H9 (cell line): ENCODE results near the gene RPS21. TPM values are rescaled to one million over a fixed set of nuclear protein-coding genes. Genes with fewer than 3 reads are reported as not detected.

ENCODE experiments used
- DNase-seq: peaks from one replicate; pipeline ENCODE4 v3.0.0-alpha.2; 2017
- H2AFZ ChIP-seq: one replicate; pipeline ENCODE4 v1.6.1; 2013; ENCODE audit warnings: mild to moderate bottlenecking, low read length, control low read depth, moderate library complexity
- H2AK5ac ChIP-seq: 2 replicates; pipeline ENCODE4 v1.6.1; 2013; ENCODE audit warnings: low read length, control low read depth, mixed read lengths; ENCODE audit not compliant: insufficient read length
- H2BK120ac ChIP-seq: one replicate; pipeline ENCODE4 v1.6.1; 2013; ENCODE audit warnings: low read depth, mild to moderate bottlenecking, low read length, control low read depth, inconsistent platforms; ENCODE audit not compliant: poor library complexity, severe bottlenecking
- H2BK12ac ChIP-seq: 2 replicates; pipeline ENCODE4 v1.6.1; 2013; ENCODE audit warnings: low read length, control low read depth, mixed read lengths, low read depth; ENCODE audit not compliant: insufficient read length
- H2BK15ac ChIP-seq: 2 replicates; pipeline ENCODE4 v1.6.1; 2013; ENCODE audit warnings: low read depth, low read length, control low read depth
- H2BK20ac ChIP-seq: one replicate; pipeline ENCODE4 v1.6.1; 2013; ENCODE audit warnings: low read depth, mild to moderate bottlenecking, low read length, control low read depth, inconsistent platforms; ENCODE audit not compliant: poor library complexity, severe bottlenecking
- H2BK5ac ChIP-seq: 2 replicates; pipeline ENCODE4 v1.6.1; 2013; ENCODE audit warnings: low read length, control low read depth, mixed read lengths; ENCODE audit not compliant: insufficient read length
- H3K14ac ChIP-seq: 2 replicates; pipeline ENCODE4 v1.6.1; 2013; ENCODE audit warnings: low read length, control low read depth; ENCODE audit not compliant: insufficient read depth
- H3K18ac ChIP-seq: 2 replicates; pipeline ENCODE4 v1.6.1; 2013; ENCODE audit warnings: low read depth, mild to moderate bottlenecking, mixed read lengths, low read length, control low read depth; ENCODE audit not compliant: insufficient read length
- H3K23ac ChIP-seq: 2 replicates; pipeline ENCODE4 v1.6.1; 2013; ENCODE audit warnings: low read length, control low read depth, mixed read lengths, low read depth; ENCODE audit not compliant: insufficient read length
- H3K23me2 ChIP-seq: 2 replicates; pipeline ENCODE4 v1.6.1; 2013; ENCODE audit warnings: low read depth, mild to moderate bottlenecking, mixed read lengths, low read length, control low read depth; ENCODE audit not compliant: insufficient read length, poor library complexity, severe bottlenecking
- H3K27ac ChIP-seq: 2 replicates; pipeline ENCODE4 v1.5.1; 2013; ENCODE audit warnings: low read length, control low read depth, mixed read lengths, low read depth; ENCODE audit not compliant: insufficient read length
- H3K27me3 ChIP-seq: 2 replicates; pipeline ENCODE4 v1.6.1; 2013; ENCODE audit warnings: low read length, control low read depth, inconsistent platforms; ENCODE audit not compliant: insufficient read depth
- H3K4ac ChIP-seq: 2 replicates; pipeline ENCODE4 v1.6.1; 2013; ENCODE audit warnings: low read depth, mild to moderate bottlenecking, control low read depth, inconsistent platforms, low read length, moderate library complexity
- H3K4me1 ChIP-seq: 2 replicates; pipeline ENCODE4 v1.6.1; 2013; ENCODE audit warnings: low read length, control low read depth, inconsistent platforms; ENCODE audit not compliant: insufficient read depth
- H3K4me2 ChIP-seq: 2 replicates; pipeline ENCODE4 v1.6.1; 2013; ENCODE audit warnings: low read length, control low read depth, mixed read lengths; ENCODE audit not compliant: insufficient read length, insufficient read depth
- H3K56ac ChIP-seq: 2 replicates; pipeline ENCODE4 v1.6.1; 2013; ENCODE audit warnings: low read depth, mild to moderate bottlenecking, mixed read lengths, low read length, control low read depth; ENCODE audit not compliant: insufficient read length
- H3K79me1 ChIP-seq: 2 replicates; pipeline ENCODE4 v1.6.1; 2013; ENCODE audit warnings: low read depth, mild to moderate bottlenecking, moderate library complexity, low read length, control low read depth, inconsistent platforms; ENCODE audit not compliant: insufficient read depth, poor library complexity, severe bottlenecking
- H3K79me2 ChIP-seq: 2 replicates; pipeline ENCODE4 v1.6.1; 2013; ENCODE audit warnings: low read length, control low read depth, inconsistent platforms; ENCODE audit not compliant: insufficient read depth
- H3K9ac ChIP-seq: 2 replicates; pipeline ENCODE4 v1.6.1; 2013; ENCODE audit warnings: low read length, control low read depth, mixed read lengths; ENCODE audit not compliant: insufficient read length; ENCODE audit errors: extremely low read depth
- H3K9me3 ChIP-seq: one replicate; pipeline ENCODE4 v1.6.1; 2013; ENCODE audit warnings: low read depth, low read length, inconsistent platforms; ENCODE audit not compliant: control insufficient read depth
- H3T11ph ChIP-seq: one replicate; pipeline ENCODE4 v1.6.1; 2013; ENCODE audit warnings: mild to moderate bottlenecking, low read length, control low read depth, inconsistent platforms
- H4K20me1 ChIP-seq: one replicate; pipeline ENCODE4 v1.6.1; 2013; ENCODE audit not compliant: control insufficient read depth, insufficient read length, insufficient read depth
- H4K5ac ChIP-seq: 2 replicates; pipeline ENCODE4 v1.6.1; 2013; ENCODE audit warnings: low read depth, mild to moderate bottlenecking, mixed read lengths, low read length, control low read depth; ENCODE audit not compliant: insufficient read length
- H4K8ac ChIP-seq: replicated peaks from 2 replicates; pipeline ENCODE4 v1.6.1; 2013; ENCODE audit warnings: low read length, control low read depth, mixed read lengths, low read depth; ENCODE audit not compliant: insufficient read length
- H4K91ac ChIP-seq: 2 replicates; pipeline ENCODE4 v1.6.1; 2013; ENCODE audit warnings: low read depth, mild to moderate bottlenecking, moderate library complexity, mixed read lengths, low read length, control low read depth; ENCODE audit not compliant: insufficient read length
- H3K27ac Mint-ChIP-seq, 3 experiments: 2 replicates in 2 of 3; 3 replicates in 1 of 3; pipeline ENCODE4 v1.8.0; 2020 to 2021; ENCODE audit warnings: mixed read lengths in 3 of 3, mild to moderate bottlenecking in 1 of 3, moderate library complexity in 1 of 3
- H3K27me3 Mint-ChIP-seq: 2 replicates; pipeline ENCODE4 v1.8.0; 2021; ENCODE audit warnings: low read depth, mild to moderate bottlenecking, moderate library complexity, mixed read lengths
- H3K36me3 Mint-ChIP-seq, 3 experiments: 2 replicates in 2 of 3; 3 replicates in 1 of 3; pipeline ENCODE4 v1.8.0; 2020 to 2021; ENCODE audit warnings: low read depth in 3 of 3, mixed read lengths in 3 of 3; ENCODE audit not compliant: insufficient read depth in 1 of 3
- H3K4me1 Mint-ChIP-seq, 2 experiments: 2 replicates each; pipeline ENCODE4 v1.8.0; 2020; ENCODE audit warnings: mixed read lengths in 2 of 2
- H3K4me3 Mint-ChIP-seq, 2 experiments: 2 replicates in 1 of 2; 3 replicates in 1 of 2; pipeline ENCODE4 v1.8.0; 2020 to 2021; ENCODE audit warnings: mild to moderate bottlenecking in 2 of 2, mixed read lengths in 2 of 2, moderate library complexity in 1 of 2
- H3K9me3 Mint-ChIP-seq, 2 experiments: 2 replicates in 1 of 2; 3 replicates in 1 of 2; pipeline ENCODE4 v1.8.0; 2020; ENCODE audit warnings: mild to moderate bottlenecking in 2 of 2, mixed read lengths in 2 of 2, moderate library complexity in 1 of 2
- WGBS: extraction: QIAGEN DNeasy Blood & Tissue Kit; methylation state at CpG from one replicate; pipeline ENCODE4 v1.1.7; 2013; ENCODE audit warnings: missing lambda C conversion rate, low lambda C conversion rate, mixed read lengths; ENCODE audit not compliant: insufficient read length; ENCODE audit errors: extremely low coverage; 5-methylcytosine and 5-hydroxymethylcytosine counted together
- total RNA-seq: library from RNA; stranded (reverse); gene quantifications from 2 replicates; pipeline ENCODE4 v1.2.1, GENCODE V29; 2021
- TF ChIP-seq, protein P1 (sequence below): fragments of 200-600 bp; sonication (generic); conservative IDR thresholded peaks from 3 replicates; pipeline ENCODE4 v1.8.0; 2021; ENCODE audit warnings: antibody characterized with exemption, mild to moderate bottlenecking

RPS21 gene
- total RNA-seq, 1 experiment from 2014 or later: 1,715 TPM

GRCh38 chr20:62400541-62400940 is 13.6 kb downstream of the RPS21 start:
- whole genome bisulfite sequencing: no CpG with 5 or more reads among the region's 10 CpGs
- H3K27ac ChIP-seq: no peak overlapping the region
- H3K27me3 ChIP-seq: no peaks in the 10 kb centered on the region
- Mint-ChIP-seq H3K4me1 (peaks cover 5 to 12% of the 10 kb centered on the region in 2 experiments), H3K27me3 (no peaks in the 10 kb centered on the region), H3K4me3 (no peak overlapping the region), H3K36me3 (peaks cover 0 to 11% (median 8%) of the 10 kb centered on the region in 3 experiments; a peak in 6 of 7 replicates), H3K27ac (no peak overlapping the region), H3K9me3 (peaks cover 3 to 6% of the 10 kb centered on the region in 2 experiments; a peak in 3 of 5 replicates)
- no peak overlapping the region for H4K5ac ChIP-seq
- H2BK5ac ChIP-seq: no peak overlapping the region
- no peak overlapping the region for H3K14ac ChIP-seq
- H3K4ac ChIP-seq: no peak overlapping the region
- H3K79me2 ChIP-seq: no peaks in the 10 kb centered on the region
- no peak for DNase-seq
- no peak overlapping the region for H4K8ac ChIP-seq
- no peak overlapping the region for H2BK15ac ChIP-seq
- H3T11ph ChIP-seq: no peak overlapping the region
- H2AK5ac ChIP-seq: no peak overlapping the region
- no peak overlapping the region for H2BK12ac ChIP-seq
- H3K56ac ChIP-seq: no peak overlapping the region
- H4K20me1 ChIP-seq: peaks cover 8% of the 10 kb centered on the region
- no peak overlapping the region for H3K4me2 ChIP-seq
- no peaks in the 10 kb centered on the region for H3K9me3 ChIP-seq
- H3K18ac ChIP-seq: no peak overlapping the region
- H3K79me1 ChIP-seq: no peaks in the 10 kb centered on the region
- H3K23ac ChIP-seq: no peak overlapping the region
- H2BK20ac ChIP-seq: no peak overlapping the region
- no peaks in the 10 kb centered on the region for H3K4me1 ChIP-seq
- H3K23me2 ChIP-seq: peaks cover 2% of the 10 kb centered on the region
- H4K91ac ChIP-seq: no peak overlapping the region
- H2AFZ ChIP-seq: no peak overlapping the region
- no peak overlapping the region for H2BK120ac ChIP-seq
- TF ChIP-seq, protein P1, sequence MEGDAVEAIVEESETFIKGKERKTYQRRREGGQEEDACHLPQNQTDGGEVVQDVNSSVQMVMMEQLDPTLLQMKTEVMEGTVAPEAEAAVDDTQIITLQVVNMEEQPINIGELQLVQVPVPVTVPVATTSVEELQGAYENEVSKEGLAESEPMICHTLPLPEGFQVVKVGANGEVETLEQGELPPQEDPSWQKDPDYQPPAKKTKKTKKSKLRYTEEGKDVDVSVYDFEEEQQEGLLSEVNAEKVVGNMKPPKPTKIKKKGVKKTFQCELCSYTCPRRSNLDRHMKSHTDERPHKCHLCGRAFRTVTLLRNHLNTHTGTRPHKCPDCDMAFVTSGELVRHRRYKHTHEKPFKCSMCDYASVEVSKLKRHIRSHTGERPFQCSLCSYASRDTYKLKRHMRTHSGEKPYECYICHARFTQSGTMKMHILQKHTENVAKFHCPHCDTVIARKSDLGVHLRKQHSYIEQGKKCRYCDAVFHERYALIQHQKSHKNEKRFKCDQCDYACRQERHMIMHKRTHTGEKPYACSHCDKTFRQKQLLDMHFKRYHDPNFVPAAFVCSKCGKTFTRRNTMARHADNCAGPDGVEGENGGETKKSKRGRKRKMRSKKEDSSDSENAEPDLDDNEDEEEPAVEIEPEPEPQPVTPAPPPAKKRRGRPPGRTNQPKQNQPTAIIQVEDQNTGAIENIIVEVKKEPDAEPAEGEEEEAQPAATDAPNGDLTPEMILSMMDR: no peak
- no peak overlapping the region for H3K9ac ChIP-seq
